Measurements from ENCODE around the gene EXOC2.

GRCh38 chr6:678520-678919 lies 14.4 kb downstream of the EXOC2 start:
- TF ChIP-seq CTCF (conservative IDR thresholded peaks at IDR 0.05) (no peak), ZFX (IDR thresholded peaks at IDR 0.05) (no peak)

Data from C4-2B (cell line).